Middle frontal gyrus (tissue), 1 donor: Measurements from ENCODE around the gene ZC3H12D.
"Not testable (repeated sequence)": the region's sequence is repeated elsewhere in the genome, so short reads cannot be mapped to it uniquely, and the experiment has no call there.

Experiments
- DNase-seq: peaks from one replicate; pipeline ENCODE4 v3.0.0-alpha.2; 2015; ENCODE audit warnings: low spot score; ENCODE audit errors: extremely low spot score

ZC3H12D gene

GRCh38 chr6:149483849-149484655 lies 762 bp downstream of the ZC3H12D start:
- DNase-seq, result no peak

- DNase-seq, result no peak
Measured at GRCh38 chr6:149483334-149483725, 1.5 kb downstream of the ZC3H12D start.

- DNase-seq, result no peak
Measured at GRCh38 chr6:149482545-149483333, 2.1 kb downstream of the ZC3H12D start.

- DNase-seq, result no peak
Measured at GRCh38 chr6:149480502-149481280, 4.1 kb downstream of the ZC3H12D start.

- DNase-seq, result no peak
Measured at GRCh38 chr6:149478631-149479314, 6.0 kb downstream of the ZC3H12D start.

- DNase-seq, result no peak
Measured at GRCh38 chr6:149477544-149477943, 7.3 kb downstream of the ZC3H12D start.

- DNase-seq, result no peak
Measured at GRCh38 chr6:149476789-149477455, 7.9 kb downstream of the ZC3H12D start.

GRCh38 chr6:149474108-149474935 lies 10.5 kb downstream of the ZC3H12D start:
- no peak for DNase-seq

GRCh38 chr6:149473080-149474052 lies 11.4 kb downstream of the ZC3H12D start:
- DNase-seq, result no peak

- no peak for DNase-seq
Measured at GRCh38 chr6:149472241-149472640, 12.6 kb downstream of the ZC3H12D start.

GRCh38 chr6:149471801-149472200 lies 13.0 kb downstream of the ZC3H12D start:
- DNase-seq, result no peak

GRCh38 chr6:149470948-149471347 lies 13.9 kb downstream of the ZC3H12D start:
- DNase-seq, result no peak

- DNase-seq, result no peak
Measured at GRCh38 chr6:149468179-149468578, 16.6 kb downstream of the ZC3H12D start.

- DNase-seq, result no peak
Measured at GRCh38 chr6:149467265-149467664, 17.5 kb downstream of the ZC3H12D start.

GRCh38 chr6:149464411-149464810 lies 20.4 kb downstream of the ZC3H12D start:
- no peak for DNase-seq

GRCh38 chr6:149463781-149464180 lies 21.0 kb downstream of the ZC3H12D start:
- DNase-seq, result no peak

GRCh38 chr6:149462712-149463111 lies 22.1 kb downstream of the ZC3H12D start:
- DNase-seq, result not testable (repeated sequence)

- DNase-seq, result no peak
Measured at GRCh38 chr6:149461670-149462069, 23.1 kb downstream of the ZC3H12D start.

GRCh38 chr6:149460249-149460648 lies 24.6 kb downstream of the ZC3H12D start:
- DNase-seq, result not testable (repeated sequence)
